Activated CD4-positive, alpha-beta T cell treated with anti-CD3 and anti-CD28 coated beads, Interleukin-10, Interleukin-2, amounts not matched to agents 100 ng/mL and 50 ng/mL, durations not matched to agents 16 hours and 8 hours (primary cell): ENCODE results near the gene MAGI1.
"Not testable (repeated sequence)": the region's sequence is repeated elsewhere in the genome, so short reads cannot be mapped to it uniquely, and the experiment has no call there.

Experiments used
- DNase-seq: peaks from one replicate; pipeline ENCODE4 v3.0.0-alpha.2; 2020

MAGI1 gene

GRCh38 chr3:65549626-65549959 lies 489.1 kb downstream of the MAGI1 start:
- DNase-seq = no peak

DNA sequence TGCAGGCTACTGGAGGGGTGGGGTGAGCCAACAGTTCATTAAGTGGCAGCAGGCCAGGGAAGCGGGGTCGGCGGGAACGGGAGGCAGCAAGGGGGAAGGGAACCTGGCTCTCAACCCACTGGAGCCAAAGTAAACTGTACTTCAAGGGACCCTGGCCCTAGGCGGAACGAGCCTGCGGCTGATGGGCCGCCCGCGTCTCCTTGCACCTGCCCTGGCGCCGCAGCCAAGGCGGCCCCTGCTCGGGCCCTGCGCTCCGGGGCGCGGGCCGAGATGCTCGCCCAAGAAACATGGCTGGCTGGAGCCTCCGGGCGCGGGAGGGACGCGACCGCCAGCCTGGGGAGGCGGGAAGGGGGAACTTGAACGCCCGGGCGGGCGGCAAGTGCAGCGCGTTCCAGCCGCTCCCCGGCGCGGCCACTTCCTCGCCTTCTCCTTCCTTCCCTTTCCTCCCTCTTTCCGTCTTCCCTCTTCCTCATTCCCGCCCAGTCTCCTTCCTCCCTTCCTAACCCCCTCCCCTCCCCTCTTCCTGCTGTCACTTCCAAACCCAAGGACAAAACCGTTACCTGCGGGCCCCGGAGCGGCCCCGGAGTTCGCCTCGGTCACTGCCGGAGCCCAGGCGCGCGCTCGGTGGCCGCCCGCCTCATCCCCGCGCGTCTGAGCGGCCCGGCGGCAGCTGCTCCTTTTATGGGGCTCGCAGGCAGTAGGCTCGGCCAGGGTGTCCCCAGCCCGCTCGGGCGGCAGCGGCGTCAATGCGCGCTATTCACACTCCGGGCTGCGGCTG lies 489.7 kb downstream of the MAGI1 start:
- DNase-seq = no peak

- no peak for DNase-seq
Observed at GRCh38 chr3:65545429-65545828, 493.3 kb downstream of the MAGI1 start.

- not testable (repeated sequence) for DNase-seq
Observed at GRCh38 chr3:65543391-65543790, 495.3 kb downstream of the MAGI1 start.

GRCh38 chr3:65540666-65541065 lies 498.1 kb downstream of the MAGI1 start:
- no peak for DNase-seq

GRCh38 chr3:65539616-65540015 lies 499.1 kb downstream of the MAGI1 start:
- no peak for DNase-seq

- DNase-seq = no peak
Observed at GRCh38 chr3:65538101-65538500, 500.6 kb downstream of the MAGI1 start.

DNA sequence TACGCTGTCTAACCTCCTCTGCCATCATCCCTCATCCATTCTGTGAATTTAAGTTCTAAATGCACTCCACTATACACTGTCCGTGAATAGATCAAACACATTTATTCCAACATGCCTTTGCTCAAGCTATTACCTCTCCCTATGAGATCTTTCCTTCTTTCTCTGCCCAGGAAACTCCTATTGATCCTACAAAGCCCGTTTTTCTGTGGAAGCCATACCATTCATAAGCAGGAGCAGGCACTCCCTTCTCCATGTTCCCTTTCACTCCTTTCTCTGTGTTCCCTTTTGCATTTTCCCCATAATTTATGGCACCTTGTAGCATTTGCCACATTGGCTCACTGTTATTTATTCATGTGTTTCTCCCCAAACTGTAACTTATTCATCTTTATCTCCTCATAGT lies 501.6 kb downstream of the MAGI1 start:
- no peak for DNase-seq

DNA sequence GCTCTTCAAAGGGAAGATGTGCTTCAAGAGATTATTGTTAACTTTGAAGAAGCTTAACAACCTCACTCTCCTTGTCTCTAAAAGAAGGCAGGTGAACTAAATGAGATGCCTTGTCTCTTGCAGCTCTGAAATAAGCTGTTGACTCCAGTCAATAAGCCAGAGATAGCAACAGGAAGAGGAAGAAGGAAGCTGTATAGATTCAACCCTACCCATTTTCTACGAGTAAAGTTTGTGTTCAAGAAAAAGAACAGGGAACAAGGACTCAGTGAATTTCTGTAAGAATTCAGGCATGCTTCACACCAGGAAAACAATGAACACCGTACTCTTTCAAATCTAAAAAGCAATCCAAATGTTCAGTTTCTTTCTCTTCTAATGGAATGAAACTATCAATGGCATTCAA lies 503.5 kb downstream of the MAGI1 start:
- no peak for DNase-seq

DNA sequence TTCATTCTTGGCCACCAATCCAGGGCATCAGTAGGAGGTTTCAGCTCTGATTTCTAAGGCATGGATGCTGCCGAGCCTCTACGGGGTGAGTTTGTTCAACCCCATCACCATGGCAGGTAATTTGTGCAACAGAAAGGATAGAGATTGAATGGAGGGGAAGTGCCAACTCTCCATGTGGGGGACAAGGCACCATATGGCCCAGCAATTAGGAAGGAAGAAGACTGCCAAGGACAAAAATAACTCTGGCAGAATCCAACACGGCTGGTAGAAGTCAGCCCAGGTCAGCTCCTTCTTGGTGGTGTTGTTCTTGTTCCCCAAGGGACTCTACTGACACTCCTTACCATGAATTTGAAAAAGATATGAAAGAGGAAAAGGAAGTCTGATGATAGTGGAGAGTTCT lies 503.9 kb downstream of the MAGI1 start:
- DNase-seq = no peak

DNA sequence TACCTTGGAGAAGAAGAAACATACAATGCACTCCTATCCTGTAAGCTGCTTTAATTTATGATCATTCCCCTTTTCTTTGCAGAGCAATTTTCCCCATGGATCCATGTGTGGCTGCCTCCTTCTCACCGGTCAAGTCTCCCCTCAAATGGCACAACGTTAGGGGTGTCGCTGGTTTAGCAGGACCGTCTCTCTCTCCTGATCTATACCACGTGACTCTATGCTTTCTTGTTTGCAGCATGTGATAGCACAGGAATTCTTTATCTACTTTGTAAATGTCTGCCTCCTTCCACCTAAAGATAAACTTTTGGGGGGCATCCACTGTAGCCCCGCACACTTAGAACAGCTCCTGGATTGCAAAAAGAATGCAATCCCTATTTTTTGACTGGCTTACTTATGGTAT lies 506.0 kb downstream of the MAGI1 start:
- DNase-seq = no peak

GRCh38 chr3:65532215-65532614 lies 506.5 kb downstream of the MAGI1 start:
- DNase-seq = no peak

- no peak for DNase-seq
Observed at GRCh38 chr3:65531499-65531898, 507.2 kb downstream of the MAGI1 start.

GRCh38 chr3:65526656-65527055 lies 512.1 kb downstream of the MAGI1 start:
- no peak for DNase-seq

GRCh38 chr3:65524584-65524983 lies 514.1 kb downstream of the MAGI1 start:
- DNase-seq = no peak

- DNase-seq = no peak
Observed at GRCh38 chr3:65523878-65524277, 514.8 kb downstream of the MAGI1 start.

DNA sequence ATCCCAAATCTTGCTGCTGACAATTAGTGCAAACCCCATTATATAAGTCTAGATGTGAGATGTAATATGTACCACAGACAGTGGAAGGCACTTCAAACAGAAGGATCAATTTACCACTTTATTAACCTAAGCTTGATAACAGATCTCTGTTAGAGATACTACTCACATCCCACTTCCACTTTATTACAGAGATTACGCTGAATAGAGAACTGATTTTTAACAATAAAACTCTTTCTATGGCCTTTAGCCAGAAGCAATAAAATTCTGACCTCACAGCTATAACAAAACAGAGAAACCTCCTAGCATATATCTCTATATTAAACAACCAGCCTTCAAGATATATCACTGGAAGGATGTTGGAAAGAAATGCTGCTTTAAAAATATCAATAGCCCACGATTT lies 517.7 kb downstream of the MAGI1 start:
- no peak for DNase-seq

GRCh38 chr3:65516998-65517397 lies 521.7 kb downstream of the MAGI1 start:
- DNase-seq = no peak

DNA sequence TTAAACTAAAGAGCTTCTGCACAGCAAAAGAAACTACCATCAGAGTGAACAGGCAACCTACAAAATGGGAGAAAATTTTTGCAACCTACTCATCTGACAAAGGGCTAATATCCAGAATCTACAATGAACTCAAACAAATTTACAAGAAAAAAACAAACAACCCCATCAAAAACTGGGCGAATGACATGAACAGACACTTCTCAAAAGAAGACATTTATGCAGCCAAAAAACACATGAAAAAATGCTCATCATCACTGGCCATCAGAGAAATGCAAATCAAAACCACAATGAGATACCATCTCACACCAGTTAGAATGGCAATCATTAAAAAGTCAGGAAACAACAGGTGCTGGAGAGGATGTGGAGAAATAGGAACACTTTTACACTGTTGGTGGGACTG lies 524.4 kb downstream of the MAGI1 start:
- not testable (repeated sequence) for DNase-seq

GRCh38 chr3:65509423-65509794 lies 529.3 kb downstream of the MAGI1 start:
- DNase-seq = not testable (repeated sequence)

- DNase-seq = no peak
Observed at GRCh38 chr3:65508750-65509422, 529.8 kb downstream of the MAGI1 start.

- DNase-seq = no peak
Observed at GRCh38 chr3:65507437-65507836, 531.3 kb downstream of the MAGI1 start.

- DNase-seq = no peak
Observed at GRCh38 chr3:65503776-65504175, 534.9 kb downstream of the MAGI1 start.

DNA sequence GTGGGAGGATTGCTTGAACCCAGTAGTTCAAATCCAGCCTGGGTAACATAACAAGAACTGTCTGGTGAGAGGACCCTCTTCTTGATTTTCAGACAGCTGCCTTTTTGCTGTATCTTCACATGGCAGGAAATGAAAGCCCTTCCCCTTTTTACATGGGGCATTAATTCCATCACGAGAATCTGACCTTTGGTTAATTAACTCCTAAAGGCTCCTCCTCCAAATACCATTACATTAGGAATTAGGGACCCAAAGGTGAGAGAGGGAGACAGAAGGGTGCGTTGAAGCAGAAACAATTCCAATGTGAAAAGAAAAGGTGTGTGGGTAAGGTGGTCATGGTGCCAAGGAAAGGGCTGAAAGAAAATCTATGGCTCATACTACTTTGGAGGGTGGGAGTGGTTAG lies 536.2 kb downstream of the MAGI1 start:
- DNase-seq = no peak
